Measurements from ENCODE around the gene ERG28.

- TF ChIP-seq FOSL1 (IDR thresholded peaks at IDR 0.05; ENCODE audit: low read depth) (no peak), RAD21 (IDR thresholded peaks at IDR 0.05; ENCODE audit: low read depth) (no peak), CTCF (IDR thresholded peaks at IDR 0.05 in 2 of 3, conservative IDR thresholded peaks at IDR 0.05 in 1 of 3; ENCODE audit: borderline replicate concordance in 1 of 3, insufficient read depth in 1 of 3, low read depth in 2 of 3, low read length in 2 of 3) (no peak), POLR2A (IDR thresholded peaks at IDR 0.05; ENCODE audit: borderline replicate concordance, extremely low read depth, insufficient read depth, insufficient read length) (no peak), POLR2AphosphoS5 (IDR thresholded peaks at IDR 0.05; ENCODE audit: low read depth, low read length) (no peak), EZH2 (IDR thresholded peaks at IDR 0.05) (no peak), SIN3A (IDR thresholded peaks at IDR 0.05; ENCODE audit: low read depth) (no peak), EGR1 (IDR thresholded peaks at IDR 0.05; ENCODE audit: low read depth) (no peak), ATF3 (IDR thresholded peaks at IDR 0.05) (no peak), EZH2phosphoT487 (IDR thresholded peaks at IDR 0.05; ENCODE audit: borderline replicate concordance) (no peak), REST (IDR thresholded peaks at IDR 0.05; ENCODE audit: low read depth) (no peak), SP1 (IDR thresholded peaks at IDR 0.05; ENCODE audit: low read depth) (no peak), ZNF274 (IDR thresholded peaks at IDR 0.05; ENCODE audit: low read depth, low read length) (no peak), MAX (IDR thresholded peaks at IDR 0.05) (no peak)
Measured at GRCh38 chr14:75630695-75631452, 29.8 kb downstream of the ERG28 start.
